Placental pericyte (primary cell): ENCODE results near the gene MPDZ. TPM values are rescaled to one million over a fixed set of nuclear protein-coding genes. Genes with fewer than 3 reads are reported as not detected.

Experiments
- total RNA-seq: library from RNA; depleted of rRNA; stranded (reverse); fragments of >200 nt; gene quantifications from 2 replicates; pipeline ENCODE4 v1.2.3, GENCODE V29; 2012

MPDZ gene, protein sequence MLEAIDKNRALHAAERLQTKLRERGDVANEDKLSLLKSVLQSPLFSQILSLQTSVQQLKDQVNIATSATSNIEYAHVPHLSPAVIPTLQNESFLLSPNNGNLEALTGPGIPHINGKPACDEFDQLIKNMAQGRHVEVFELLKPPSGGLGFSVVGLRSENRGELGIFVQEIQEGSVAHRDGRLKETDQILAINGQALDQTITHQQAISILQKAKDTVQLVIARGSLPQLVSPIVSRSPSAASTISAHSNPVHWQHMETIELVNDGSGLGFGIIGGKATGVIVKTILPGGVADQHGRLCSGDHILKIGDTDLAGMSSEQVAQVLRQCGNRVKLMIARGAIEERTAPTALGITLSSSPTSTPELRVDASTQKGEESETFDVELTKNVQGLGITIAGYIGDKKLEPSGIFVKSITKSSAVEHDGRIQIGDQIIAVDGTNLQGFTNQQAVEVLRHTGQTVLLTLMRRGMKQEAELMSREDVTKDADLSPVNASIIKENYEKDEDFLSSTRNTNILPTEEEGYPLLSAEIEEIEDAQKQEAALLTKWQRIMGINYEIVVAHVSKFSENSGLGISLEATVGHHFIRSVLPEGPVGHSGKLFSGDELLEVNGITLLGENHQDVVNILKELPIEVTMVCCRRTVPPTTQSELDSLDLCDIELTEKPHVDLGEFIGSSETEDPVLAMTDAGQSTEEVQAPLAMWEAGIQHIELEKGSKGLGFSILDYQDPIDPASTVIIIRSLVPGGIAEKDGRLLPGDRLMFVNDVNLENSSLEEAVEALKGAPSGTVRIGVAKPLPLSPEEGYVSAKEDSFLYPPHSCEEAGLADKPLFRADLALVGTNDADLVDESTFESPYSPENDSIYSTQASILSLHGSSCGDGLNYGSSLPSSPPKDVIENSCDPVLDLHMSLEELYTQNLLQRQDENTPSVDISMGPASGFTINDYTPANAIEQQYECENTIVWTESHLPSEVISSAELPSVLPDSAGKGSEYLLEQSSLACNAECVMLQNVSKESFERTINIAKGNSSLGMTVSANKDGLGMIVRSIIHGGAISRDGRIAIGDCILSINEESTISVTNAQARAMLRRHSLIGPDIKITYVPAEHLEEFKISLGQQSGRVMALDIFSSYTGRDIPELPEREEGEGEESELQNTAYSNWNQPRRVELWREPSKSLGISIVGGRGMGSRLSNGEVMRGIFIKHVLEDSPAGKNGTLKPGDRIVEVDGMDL (N-terminal part only)
- total RNA-seq: 47.1 and 58.0 TPM in 2 replicates

DNA sequence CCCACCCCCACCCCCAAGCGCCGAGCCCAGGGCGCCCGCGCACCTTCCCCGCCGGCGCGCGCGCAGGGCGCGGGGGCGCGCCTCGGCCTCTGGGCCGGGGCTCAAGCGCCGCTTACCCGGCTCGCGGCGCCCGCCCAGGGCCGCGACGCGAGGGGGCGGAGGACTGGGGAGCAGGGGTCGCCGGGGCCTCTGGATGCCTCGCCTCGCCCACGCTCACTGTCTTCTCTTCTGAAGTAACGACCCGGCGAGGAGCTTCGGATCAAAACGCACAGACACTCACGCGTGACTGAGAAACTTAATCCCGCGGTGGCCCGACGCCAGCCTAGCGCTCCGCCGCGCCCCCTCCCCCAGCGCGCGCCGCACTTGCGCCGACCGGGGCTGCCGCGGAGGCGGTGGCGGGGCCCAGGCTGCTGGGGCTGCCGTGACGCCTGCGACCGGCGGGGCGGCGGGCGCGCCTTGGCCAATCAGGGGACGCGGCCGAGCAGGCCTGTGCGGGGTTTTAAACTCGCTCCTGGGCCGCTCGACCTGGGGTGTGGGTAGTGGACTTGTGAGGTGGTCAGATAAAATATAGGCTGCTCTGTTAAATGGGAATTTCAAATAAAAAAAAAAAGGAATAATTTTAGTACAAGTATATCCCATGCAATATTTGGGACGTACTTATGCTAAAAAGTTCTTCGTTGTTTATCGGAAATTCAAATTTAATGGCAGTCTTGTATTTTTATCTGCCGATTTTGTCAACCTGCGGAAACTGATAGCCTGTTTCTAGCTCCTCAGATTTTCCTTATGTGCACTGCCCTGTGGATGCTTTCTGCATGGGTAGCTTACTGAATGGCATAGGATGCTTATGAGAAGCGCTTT is at the start of gene MPDZ:
MPDZ (minus strand) TSS at position 409 of the 858 bp plus-strand sequence. CDS start 29,377 bp downstream, outside the sequence.

